Hepatocyte (in vitro differentiated cells): ENCODE results near the gene MAD2L1. TPM values are rescaled to one million over a fixed set of nuclear protein-coding genes. Genes with fewer than 3 reads are reported as not detected.

ENCODE experiments used
- DNase-seq: peaks from one replicate; pipeline ENCODE4 v3.0.0-alpha.2; 2016; ENCODE audit warnings: low spot score
- H2AFZ ChIP-seq: fragments of 200-600 bp; sonication (generic); 2 replicates; pipeline ENCODE4 v1.6.0; 2016; ENCODE audit warnings: antibody characterized with exemption, mild to moderate bottlenecking
- H3K27ac ChIP-seq: fragments of 200-600 bp; sonication (generic); 2 replicates; pipeline ENCODE4 v1.5.1; 2016; ENCODE audit warnings: mild to moderate bottlenecking
- H3K27me3 ChIP-seq: fragments of 200-600 bp; sonication (generic); 2 replicates; pipeline ENCODE4 v1.6.1; 2016
- H3K36me3 ChIP-seq: fragments of 200-600 bp; sonication (generic); replicated peaks from 2 replicates; pipeline ENCODE4 v1.5.1; 2016; ENCODE audit warnings: low read depth; ENCODE audit not compliant: insufficient read depth
- H3K4me1 ChIP-seq: fragments of 200-600 bp; sonication (generic); 2 replicates; pipeline ENCODE4 v1.5.1; 2016; ENCODE audit warnings: mild to moderate bottlenecking, moderate library complexity; ENCODE audit not compliant: insufficient read depth
- H3K4me2 ChIP-seq: fragments of 200-600 bp; sonication (generic); 2 replicates; pipeline ENCODE4 v1.6.0; 2016
- H3K4me3 ChIP-seq: fragments of 200-600 bp; sonication (generic); 2 replicates; pipeline ENCODE4 v1.5.1; 2016; ENCODE audit warnings: mild to moderate bottlenecking
- H3K79me2 ChIP-seq: fragments of 200-600 bp; sonication (generic); 2 replicates; pipeline ENCODE4 v1.6.0; 2017; ENCODE audit warnings: mild to moderate bottlenecking
- H3K9me2 ChIP-seq: fragments of 200-600 bp; sonication (generic); replicated peaks from 2 replicates; pipeline ENCODE4 v1.6.0; 2017; ENCODE audit warnings: mild to moderate bottlenecking; ENCODE audit not compliant: insufficient read depth
- H3K9me3 ChIP-seq: fragments of 200-600 bp; sonication (generic); 2 replicates; pipeline ENCODE4 v1.5.1; 2016; ENCODE audit warnings: low read depth, mild to moderate bottlenecking
- H4K20me1 ChIP-seq: fragments of 200-600 bp; sonication (generic); 2 replicates; pipeline ENCODE4 v1.6.0; 2016; ENCODE audit warnings: mild to moderate bottlenecking; ENCODE audit not compliant: insufficient read depth, poor library complexity, severe bottlenecking
- CTCF ChIP-seq: fragments of 200-600 bp; sonication (generic); IDR thresholded peaks from 2 replicates; pipeline ENCODE4 v1.5.1; 2016; ENCODE audit warnings: antibody characterized with exemption, mild to moderate bottlenecking; ENCODE audit not compliant: poor library complexity
- EZH2 ChIP-seq: fragments of 200-600 bp; sonication (generic); IDR thresholded peaks from 2 replicates; pipeline ENCODE4 v1.6.1; 2016; ENCODE audit warnings: antibody characterized with exemption, mild to moderate bottlenecking, borderline replicate concordance
- EZH2phosphoT487 ChIP-seq: fragments of 200-600 bp; sonication (generic); IDR thresholded peaks from one replicate; pipeline ENCODE4 v1.6.1; 2018; ENCODE audit warnings: antibody characterized with exemption, mild to moderate bottlenecking, low read depth, moderate library complexity; ENCODE audit not compliant: unreplicated experiment, severe bottlenecking
- WGBS: methylation state at CpG from one replicate; pipeline ENCODE4 v1.1.6; 2016; ENCODE audit warnings: low lambda C conversion rate; ENCODE audit errors: missing lambda C conversion rate; 5-methylcytosine and 5-hydroxymethylcytosine counted together
- polyA plus RNA-seq: library from polyadenylated mRNA; unstranded; fragments of >200 nt; fragmentation: Nextera tagmentation; extraction: Ambion mirVana; gene quantifications from 2 replicates; pipeline ENCODE4 v1.2.1, GENCODE V29; 2016
- total RNA-seq: library from RNA; depleted of rRNA; stranded (reverse); fragments of >200 nt; gene quantifications from 2 replicates; pipeline ENCODE4 v1.2.3, GENCODE V29; 2014

The MAD2L1 gene
- total and polyA plus RNA-seq, 2 experiments from 2014 or later: 13.8 to 21.7 TPM

DNA sequence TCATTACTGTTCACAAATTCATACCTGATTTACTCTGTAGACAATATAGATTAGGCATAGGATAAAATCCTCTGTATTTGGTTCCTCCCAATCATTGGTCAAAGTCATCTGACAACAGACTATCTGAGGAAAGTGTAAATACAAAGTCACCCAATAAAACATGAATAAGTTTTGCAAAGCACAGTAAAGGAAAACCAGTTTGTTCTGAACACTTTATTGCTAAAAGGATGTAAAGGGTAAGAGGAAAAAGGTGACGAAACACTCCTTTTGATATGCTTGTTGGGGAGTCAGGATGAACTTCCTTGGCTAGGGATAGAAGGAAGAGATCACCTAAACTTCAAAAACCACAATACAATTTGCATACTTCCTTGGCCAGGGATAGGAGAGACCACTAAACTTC lies 10.9 kb downstream of the MAD2L1 start:
- H3K27ac ChIP-seq: no peak overlapping the region
- WGBS: 79% methylated on average over 1 of the region's 1 CpG

GRCh38 chr4:120055162-120055561 lies 11.5 kb downstream of the MAD2L1 start:
- H2AFZ ChIP-seq: no peak overlapping the region
- no peak overlapping the region for H3K4me3 ChIP-seq
- 57% methylated on average over 1 of the region's 1 CpG for WGBS
- H3K4me2 ChIP-seq: no peak overlapping the region
- TF ChIP-seq EZH2phosphoT487: no peak
- TF ChIP-seq EZH2: no peak
- no peak for TF ChIP-seq CTCF
- no peak for DNase-seq
- H3K79me2 ChIP-seq: no peaks in the 10 kb centered on the region
- H3K4me1 ChIP-seq: no peaks in the 10 kb centered on the region
- no peaks in the 10 kb centered on the region for H3K9me2 ChIP-seq
- no peaks in the 10 kb centered on the region for H3K9me3 ChIP-seq
- no peaks in the 10 kb centered on the region for H3K27me3 ChIP-seq
- no peak overlapping the region for H3K27ac ChIP-seq
- H4K20me1 ChIP-seq: no peaks in the 10 kb centered on the region
- no peaks in the 10 kb centered on the region for H3K36me3 ChIP-seq

More for the DNA sequence above, 10.9 kb downstream of the MAD2L1 start:
- no peak for DNase-seq
- no peak overlapping the region for H3K4me3 ChIP-seq
- H3K27me3 ChIP-seq: no peaks in the 10 kb centered on the region
- TF ChIP-seq EZH2: no peak
- no peak for TF ChIP-seq EZH2phosphoT487
- no peak for TF ChIP-seq CTCF
- H2AFZ ChIP-seq: no peak overlapping the region
- H3K4me2 ChIP-seq: no peak overlapping the region
- no peaks in the 10 kb centered on the region for H3K9me3 ChIP-seq
- no peaks in the 10 kb centered on the region for H4K20me1 ChIP-seq
- no peaks in the 10 kb centered on the region for H3K4me1 ChIP-seq
- no peaks in the 10 kb centered on the region for H3K79me2 ChIP-seq
- no peaks in the 10 kb centered on the region for H3K36me3 ChIP-seq
- no peaks in the 10 kb centered on the region for H3K9me2 ChIP-seq

GRCh38 chr4:120053911-120054310 lies 12.7 kb downstream of the MAD2L1 start:
- Histone ChIP-seq H3K4me2 (no peak overlapping the region), H3K9me3 (no peaks in the 10 kb centered on the region), H3K79me2 (no peaks in the 10 kb centered on the region), H2AFZ (no peak overlapping the region), H3K27me3 (no peaks in the 10 kb centered on the region), H3K9me2 (no peaks in the 10 kb centered on the region), H3K36me3 (no peaks in the 10 kb centered on the region), H4K20me1 (no peaks in the 10 kb centered on the region), H3K4me3 (no peak overlapping the region), H3K27ac (no peak overlapping the region), H3K4me1 (no peaks in the 10 kb centered on the region)
- DNase-seq: no peak
- TF ChIP-seq EZH2 (no peak), CTCF (no peak)
- WGBS: 83% methylated on average over 1 of the region's 1 CpG

- no peak overlapping the region for H2AFZ ChIP-seq
- peak; percentile 71 for DNase-seq
- H3K4me2 ChIP-seq: no peak overlapping the region
- H3K9me3 ChIP-seq: no peaks in the 10 kb centered on the region
- H3K9me2 ChIP-seq: no peaks in the 10 kb centered on the region
- H3K4me3 ChIP-seq: no peak overlapping the region
- no peaks in the 10 kb centered on the region for H3K36me3 ChIP-seq
- TF ChIP-seq EZH2 (no peak), CTCF (no peak), EZH2phosphoT487 (no peak)
- no peak overlapping the region for H3K27ac ChIP-seq
- no peaks in the 10 kb centered on the region for H3K79me2 ChIP-seq
- H4K20me1 ChIP-seq: no peaks in the 10 kb centered on the region
- 75% methylated on average over 4 of the region's 4 CpGs for WGBS
- H3K27me3 ChIP-seq: no peaks in the 10 kb centered on the region
- no peaks in the 10 kb centered on the region for H3K4me1 ChIP-seq
These were observed 13.8 kb downstream of the MAD2L1 start for GRCh38 chr4:120052856-120053255.
